ENCODE results near the gene RAB24. TPM values are rescaled to one million over a fixed set of nuclear protein-coding genes. Genes with fewer than 3 reads are reported as not detected.

Gene RAB24
- total RNA-seq, 1 donor from 2014 or later = 31.7 TPM

DNA sequence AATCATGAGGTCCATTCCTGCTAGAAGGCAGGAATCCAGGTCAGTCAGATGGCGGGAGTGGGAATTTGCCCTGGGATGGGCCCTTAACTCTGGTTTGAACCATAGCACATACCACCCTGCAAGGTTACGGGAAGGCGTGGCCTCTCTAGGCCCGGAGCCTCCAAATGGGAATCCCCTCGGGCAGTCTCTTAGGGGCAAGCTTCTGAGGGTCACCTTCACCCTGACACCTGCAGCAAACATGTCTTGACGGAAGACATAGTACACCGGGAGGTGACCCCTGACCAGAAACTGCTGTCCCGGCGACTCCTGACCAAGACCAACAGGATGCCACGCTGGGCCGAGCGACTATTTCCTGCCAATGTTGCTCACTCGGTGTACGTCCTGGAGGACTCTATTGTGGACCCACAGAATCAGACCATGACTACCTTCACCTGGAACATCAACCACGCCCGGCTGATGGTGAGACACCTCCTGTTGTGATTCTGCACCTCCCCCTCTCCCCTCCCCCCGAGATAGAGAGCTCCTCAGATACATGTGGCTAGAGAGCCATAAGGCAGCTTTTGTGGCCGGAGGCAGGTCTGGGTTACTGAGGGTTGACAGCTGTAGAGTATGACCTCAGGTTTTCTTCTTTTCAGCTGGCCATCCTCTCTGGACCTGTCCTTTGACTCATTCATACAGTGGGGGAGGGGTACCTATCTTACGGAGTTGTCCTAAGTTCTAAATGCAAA lies 1.0 kb upstream of the RAB24 start:
- Mint-ChIP-seq H3K4me1 (ENCODE audit: low read depth, unreplicated experiment) (peaks cover 32% of the 10 kb centered on the region), H3K4me3 (ENCODE audit: unreplicated experiment) (peak overlapping the region; percentile 99), H3K9me3 (ENCODE audit: unreplicated experiment) (no peaks in the 10 kb centered on the region), H3K27ac (ENCODE audit: unreplicated experiment) (peak overlapping the region; percentile 97), H3K36me3 (ENCODE audit: low read depth, unreplicated experiment) (peaks cover 33% of the 10 kb centered on the region), H3K27me3 (ENCODE audit: low read depth, unreplicated experiment) (no peaks in the 10 kb centered on the region)
- peak overlapping the region; percentile 99 for H3K4me3 ChIP-seq (ENCODE audit: insufficient read depth, low read depth, low read length)
- peaks cover 62% of the 10 kb centered on the region for H3K79me2 ChIP-seq (ENCODE audit: insufficient read depth, low read length)
- DNase-seq (ENCODE audit: low read depth) (no peak), FAIRE-seq (no peak)
- peaks cover 62% of the 10 kb centered on the region for H4K20me1 ChIP-seq (ENCODE audit: insufficient read depth, low read length)
- H3K27ac ChIP-seq (ENCODE audit: low read depth, low read length) = peak overlapping the region; percentile 78
- H3K4me2 ChIP-seq (ENCODE audit: low read length) = peak overlapping the region; percentile 92
- no peaks in the 10 kb centered on the region for H3K27me3 ChIP-seq (ENCODE audit: insufficient read depth, low read length)
- TF ChIP-seq EZH2 (IDR thresholded peaks at IDR 0.05; ENCODE audit: insufficient read depth, low read length) = no peak
- TF ChIP-seq, protein P1, sequence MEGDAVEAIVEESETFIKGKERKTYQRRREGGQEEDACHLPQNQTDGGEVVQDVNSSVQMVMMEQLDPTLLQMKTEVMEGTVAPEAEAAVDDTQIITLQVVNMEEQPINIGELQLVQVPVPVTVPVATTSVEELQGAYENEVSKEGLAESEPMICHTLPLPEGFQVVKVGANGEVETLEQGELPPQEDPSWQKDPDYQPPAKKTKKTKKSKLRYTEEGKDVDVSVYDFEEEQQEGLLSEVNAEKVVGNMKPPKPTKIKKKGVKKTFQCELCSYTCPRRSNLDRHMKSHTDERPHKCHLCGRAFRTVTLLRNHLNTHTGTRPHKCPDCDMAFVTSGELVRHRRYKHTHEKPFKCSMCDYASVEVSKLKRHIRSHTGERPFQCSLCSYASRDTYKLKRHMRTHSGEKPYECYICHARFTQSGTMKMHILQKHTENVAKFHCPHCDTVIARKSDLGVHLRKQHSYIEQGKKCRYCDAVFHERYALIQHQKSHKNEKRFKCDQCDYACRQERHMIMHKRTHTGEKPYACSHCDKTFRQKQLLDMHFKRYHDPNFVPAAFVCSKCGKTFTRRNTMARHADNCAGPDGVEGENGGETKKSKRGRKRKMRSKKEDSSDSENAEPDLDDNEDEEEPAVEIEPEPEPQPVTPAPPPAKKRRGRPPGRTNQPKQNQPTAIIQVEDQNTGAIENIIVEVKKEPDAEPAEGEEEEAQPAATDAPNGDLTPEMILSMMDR (IDR thresholded peaks at IDR 0.05; ENCODE audit: insufficient read depth, low read depth, low read length) = no peak
- peaks cover 20% of the 10 kb centered on the region for H3K36me3 ChIP-seq (ENCODE audit: insufficient read depth, low read length)
- peak overlapping the region; percentile 100 for H3K9ac ChIP-seq (ENCODE audit: low read length)
- no peak overlapping the region for H2AFZ ChIP-seq (ENCODE audit: low read depth, low read length)
- peaks cover 39% of the 10 kb centered on the region for H3K4me1 ChIP-seq (ENCODE audit: insufficient read depth, low read length)
- no peaks in the 10 kb centered on the region for H3K9me3 ChIP-seq (ENCODE audit: insufficient read depth, low read depth, low read length)

DNA sequence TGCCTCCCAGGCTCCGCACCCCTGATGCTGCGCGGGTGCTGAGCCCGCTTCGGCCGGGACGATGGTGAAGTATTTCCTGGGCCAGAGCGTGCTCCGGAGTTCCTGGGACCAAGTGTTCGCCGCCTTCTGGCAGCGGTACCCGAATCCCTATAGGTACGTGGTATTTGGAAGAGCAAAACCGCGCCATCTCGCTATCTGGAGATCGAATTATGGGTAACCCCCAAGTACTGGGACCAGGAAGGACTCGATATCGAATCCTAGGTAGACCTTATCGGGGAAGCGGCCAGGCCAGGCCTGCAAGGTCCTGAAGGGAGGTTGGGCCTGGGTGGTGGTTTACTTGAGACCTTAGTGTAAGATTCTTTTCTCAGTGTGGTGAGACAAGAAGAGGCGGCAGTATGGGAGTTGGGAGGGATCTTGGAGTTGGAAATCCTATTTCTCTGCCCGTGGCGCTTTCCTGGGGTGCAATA lies 439 bp upstream of the RAB24 start:
- DNase-seq (ENCODE audit: low read depth) (no peak), FAIRE-seq (no peak)
- Histone ChIP-seq H3K4me3 (ENCODE audit: insufficient read depth, low read depth, low read length) (peak overlapping the region; percentile 99), H3K4me2 (ENCODE audit: low read length) (peak overlapping the region; percentile 92), H2AFZ (ENCODE audit: low read depth, low read length) (peak overlapping the region; percentile 28), H3K27ac (ENCODE audit: low read depth, low read length) (peak overlapping the region; percentile 78), H4K20me1 (ENCODE audit: insufficient read depth, low read length) (peaks cover 58% of the 10 kb centered on the region), H3K79me2 (ENCODE audit: insufficient read depth, low read length) (peaks cover 62% of the 10 kb centered on the region), H3K27me3 (ENCODE audit: insufficient read depth, low read length) (no peaks in the 10 kb centered on the region), H3K36me3 (ENCODE audit: insufficient read depth, low read length) (peaks cover 20% of the 10 kb centered on the region), H3K9me3 (ENCODE audit: insufficient read depth, low read depth, low read length) (no peaks in the 10 kb centered on the region), H3K4me1 (ENCODE audit: insufficient read depth, low read length) (peaks cover 39% of the 10 kb centered on the region), H3K9ac (ENCODE audit: low read length) (peak overlapping the region; percentile 100)
- no peaks in the 10 kb centered on the region for H3K9me3 Mint-ChIP-seq (ENCODE audit: unreplicated experiment)
- H3K27me3 Mint-ChIP-seq (ENCODE audit: low read depth, unreplicated experiment) = no peaks in the 10 kb centered on the region
- H3K27ac Mint-ChIP-seq (ENCODE audit: unreplicated experiment) = peak overlapping the region; percentile 97
- H3K4me3 Mint-ChIP-seq (ENCODE audit: unreplicated experiment) = peak overlapping the region; percentile 99
- TF ChIP-seq, protein P1 (IDR thresholded peaks at IDR 0.05; ENCODE audit: insufficient read depth, low read depth, low read length) = no peak
- TF ChIP-seq EZH2 (IDR thresholded peaks at IDR 0.05; ENCODE audit: insufficient read depth, low read length) = no peak
- H3K4me1 Mint-ChIP-seq (ENCODE audit: low read depth, unreplicated experiment) = peaks cover 33% of the 10 kb centered on the region
- peaks cover 33% of the 10 kb centered on the region for H3K36me3 Mint-ChIP-seq (ENCODE audit: low read depth, unreplicated experiment)

Data from astrocyte (in vitro differentiated cells and primary cell).